ENCODE data around the gene S100B. TPM values are rescaled to one million over a fixed set of nuclear protein-coding genes. Genes with fewer than 3 reads are reported as not detected.

S100B gene
- total and polyA plus RNA-seq, 2 of the 8 experiments (the other 6 are each of a cell fraction or from before 2014, with no cell fraction given), result 0.36 to 0.69 TPM

GRCh38 chr21:46581780-46582307 is 23.0 kb downstream of the S100B start:
- no peaks in the 10 kb centered on the region for H3K23me2 ChIP-seq (ENCODE audit: low read depth, low read length)
- POLR2A ChIA-PET (ENCODE audit: partially characterized antibody), result interaction anchor here (0.8 kb wide), 1 partner anchor 24 kb away, joined by 3 read pairs; no protein-coding TSS in a partner anchor
- no peaks in the 10 kb centered on the region for H3K79me1 ChIP-seq (ENCODE audit: low read depth, low read length)
- H4K20me1 ChIP-seq (replicated peaks in 1 of 2; ENCODE audit: control insufficient read depth in 1 of 2, insufficient read depth in 2 of 2, low read length in 2 of 2), result no peaks in the 10 kb centered on the region
- no peak overlapping the region for H3K27ac ChIP-seq (ENCODE audit: low read depth, low read length)
- H2BK120ac ChIP-seq (replicated peaks; ENCODE audit: low read depth, low read length), result no peak overlapping the region
- no peak overlapping the region for H3K4me2 ChIP-seq (ENCODE audit: insufficient read depth in 1 of 2, low read depth in 2 of 2, low read length in 2 of 2)
- TF ChIP-seq BRCA1 (IDR thresholded peaks at IDR 0.05; ENCODE audit: low read depth, low read length), result no peak
- TF ChIP-seq TBP (IDR thresholded peaks at IDR 0.05; ENCODE audit: low read depth, low read length), result no peak
- no peak for TF ChIP-seq SP2 (IDR thresholded peaks at IDR 0.05; ENCODE audit: low read length)
- no peak for TF ChIP-seq SAP30 (IDR thresholded peaks at IDR 0.05; ENCODE audit: insufficient read depth, insufficient replicate concordance, low read length)
- no peak for TF ChIP-seq MAX (IDR thresholded peaks at IDR 0.05)
- no peaks in the 10 kb centered on the region for H3K27me3 ChIP-seq (replicated peaks in 1 of 4; ENCODE audit: control insufficient read depth in 3 of 4, extremely low read depth in 1 of 4, insufficient read depth in 3 of 4, low read length in 3 of 4)
- H2AK5ac ChIP-seq (ENCODE audit: low read depth, low read length), result no peak overlapping the region
- H3K4me1 ChIP-seq (replicated peaks in 1 of 4; ENCODE audit: control insufficient read depth in 3 of 4, insufficient read depth in 4 of 4, low read length in 3 of 4), result no peaks in the 10 kb centered on the region
- no peak overlapping the region for H3K4me3 ChIP-seq (ENCODE audit: extremely low read depth in 1 of 4, insufficient read depth in 2 of 4, low read depth in 3 of 4, low read length in 4 of 4)
- H3K14ac ChIP-seq (ENCODE audit: insufficient read length), result no peak overlapping the region
- no peak overlapping the region for H3K56ac ChIP-seq (replicated peaks; ENCODE audit: insufficient read length, low read depth, low read length)
- no peak overlapping the region for H4K8ac ChIP-seq (ENCODE audit: extremely low read depth, insufficient read depth, low read length)
- peaks cover 3 to 9% of the 10 kb centered on the region in 2 experiments; a peak in 1 of 4 replicates for H3K9me3 ChIP-seq (ENCODE audit: insufficient read depth in 2 of 2, low read depth in 1 of 2, low read length in 1 of 2)
- no peak for FAIRE-seq
- H3K4ac ChIP-seq (replicated peaks; ENCODE audit: insufficient read length, low read depth, low read length), result no peak overlapping the region
- no peak overlapping the region for H2AFZ ChIP-seq (ENCODE audit: low read length)
- no peak overlapping the region for H3K18ac ChIP-seq (ENCODE audit: extremely low read depth, low read length)
- no peak overlapping the region for H4K5ac ChIP-seq (ENCODE audit: insufficient read length, low read depth, low read length)
- H3K36me3 ChIP-seq (ENCODE audit: control insufficient read depth in 2 of 4, insufficient read depth in 4 of 4, low read length in 3 of 4), result no peaks in the 10 kb centered on the region
- H2BK15ac ChIP-seq (ENCODE audit: low read length), result no peak overlapping the region
- no peak overlapping the region for H2BK5ac ChIP-seq (ENCODE audit: low read depth, low read length)
- H3K23ac ChIP-seq (ENCODE audit: insufficient read length), result no peak overlapping the region
- no peak overlapping the region for H4K91ac ChIP-seq (replicated peaks; ENCODE audit: insufficient read length, low read length)
- DNase-seq (ENCODE audit: low read depth in 1 of 2, low spot score in 2 of 2), result no peak
- WGBS, 2 experiments (ENCODE audit: extremely low coverage in 1 of 2, insufficient coverage in 1 of 2, insufficient read length in 1 of 2, insufficient replicate concordance in 2 of 2, low coverage in 1 of 2, low lambda C conversion rate in 2 of 2, missing lambda C conversion rate in 1 of 2), result 90% methylated on average over 5 of the region's 5 CpGs; no CpG with 5 or more reads in 1 of the 2 experiments
- H3K79me2 ChIP-seq (ENCODE audit: control insufficient read depth in 1 of 2, insufficient read depth in 2 of 2, low read length in 2 of 2), result no peaks in the 10 kb centered on the region
- CTCF ChIA-PET (ENCODE audit: partially characterized antibody), result interaction anchor here (0.7 to 0.8 kb wide), 2 partner anchors 16 to 40 kb away, joined by 3 read pairs; no protein-coding TSS in a partner anchor
- no peak overlapping the region for H2BK12ac ChIP-seq (ENCODE audit: low read depth, low read length)
- no peak overlapping the region for H2BK20ac ChIP-seq (ENCODE audit: low read length)
- H3K9ac ChIP-seq (replicated peaks in 1 of 4; ENCODE audit: extremely low read depth in 1 of 4, low read depth in 3 of 4, low read length in 3 of 4), result no peak overlapping the region

Measured in H1 (cell line).